ENCODE results near the gene PLEKHG5.

DNA sequence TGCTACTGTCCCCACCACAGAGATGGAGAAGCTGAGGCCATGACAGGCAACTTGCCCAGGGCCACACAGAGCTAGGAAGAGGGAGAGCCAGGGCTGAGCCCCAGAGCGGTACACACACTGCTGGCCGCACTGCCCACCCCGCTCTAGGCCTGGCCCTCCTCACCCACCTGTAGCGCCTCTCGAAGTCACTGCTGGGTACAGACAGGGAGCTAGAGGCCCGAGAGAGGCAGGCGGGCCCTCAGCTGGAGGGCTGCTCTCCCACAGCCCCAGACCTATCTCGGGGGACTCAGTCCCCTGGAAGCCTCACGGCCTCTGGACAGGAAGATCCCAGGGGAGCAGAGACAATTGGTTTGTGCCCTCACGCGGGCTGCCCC, 17.3 kb upstream of the PLEKHG5 start:
- TF ChIP-seq, protein P1, sequence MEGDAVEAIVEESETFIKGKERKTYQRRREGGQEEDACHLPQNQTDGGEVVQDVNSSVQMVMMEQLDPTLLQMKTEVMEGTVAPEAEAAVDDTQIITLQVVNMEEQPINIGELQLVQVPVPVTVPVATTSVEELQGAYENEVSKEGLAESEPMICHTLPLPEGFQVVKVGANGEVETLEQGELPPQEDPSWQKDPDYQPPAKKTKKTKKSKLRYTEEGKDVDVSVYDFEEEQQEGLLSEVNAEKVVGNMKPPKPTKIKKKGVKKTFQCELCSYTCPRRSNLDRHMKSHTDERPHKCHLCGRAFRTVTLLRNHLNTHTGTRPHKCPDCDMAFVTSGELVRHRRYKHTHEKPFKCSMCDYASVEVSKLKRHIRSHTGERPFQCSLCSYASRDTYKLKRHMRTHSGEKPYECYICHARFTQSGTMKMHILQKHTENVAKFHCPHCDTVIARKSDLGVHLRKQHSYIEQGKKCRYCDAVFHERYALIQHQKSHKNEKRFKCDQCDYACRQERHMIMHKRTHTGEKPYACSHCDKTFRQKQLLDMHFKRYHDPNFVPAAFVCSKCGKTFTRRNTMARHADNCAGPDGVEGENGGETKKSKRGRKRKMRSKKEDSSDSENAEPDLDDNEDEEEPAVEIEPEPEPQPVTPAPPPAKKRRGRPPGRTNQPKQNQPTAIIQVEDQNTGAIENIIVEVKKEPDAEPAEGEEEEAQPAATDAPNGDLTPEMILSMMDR (IDR thresholded peaks at IDR 0.05 in 4 of 5, conservative IDR thresholded peaks at IDR 0.05 in 1 of 5), result no peak
- no peak for TF ChIP-seq POLR2A (IDR thresholded peaks at IDR 0.05)
